SK-N-SH (cell line): ENCODE measurements around the gene LEKR1. TPM values are rescaled to one million over a fixed set of nuclear protein-coding genes. Genes with fewer than 3 reads are reported as not detected.

Experiments used
- CTCF ChIA-PET: fragments of 300-600, 350-600 bp; formaldehyde crosslinking; extraction: SDS; loops from one replicate; lab custom pipeline; 2021; lab: Yijun Ruan, JAX
- POLR2A ChIA-PET: fragments of 350-600 bp; sonication (Branson Sonifier 250); formaldehyde crosslinking; extraction: SDS; loops from one replicate; lab custom pipeline; 2020; ENCODE audit warnings: antibody characterized with exemption, inconsistent platforms; lab: Yijun Ruan, JAX
- DNase-seq: peaks from one replicate; pipeline ENCODE4 v3.0.0; 2012
- H2AFZ ChIP-seq: fragments of 200-600 bp; sonication (generic); 2 replicates; pipeline ENCODE4 v1.8.1; 2016; ENCODE audit warnings: antibody characterized with exemption, mild to moderate bottlenecking, low read depth
- H3F3A ChIP-seq: fragments of 200-600 bp; sonication (generic); replicated peaks from 2 replicates; pipeline ENCODE3; 2016; ENCODE audit warnings: antibody characterized with exemption, mild to moderate bottlenecking; ENCODE audit not compliant: insufficient read depth
- H3K27ac ChIP-seq, 2 experiments: fragments of 200-500 bp in 1 of 2; fragments of 200-600 bp in 1 of 2; sonication (Bioruptor generic) in 1 of 2; sonication (generic), shearing (Covaris generic) in 1 of 2; 2 replicates each; pipeline versions ENCODE4 v1.5.1 to v1.6.1; 2014 to 2016; ENCODE audit warnings: low read depth in 2 of 2, inconsistent platforms in 1 of 2, low read length in 1 of 2, mild to moderate bottlenecking in 1 of 2, mixed read lengths in 1 of 2
- H3K27me3 ChIP-seq: fragments of 200-600 bp; sonication (generic), shearing (Covaris generic); 2 replicates; pipeline ENCODE4 v1.6.1; 2016; ENCODE audit warnings: mixed run types; ENCODE audit not compliant: insufficient read depth
- H3K36me3 ChIP-seq, 2 experiments: fragments of 200-500 bp in 1 of 2; fragments of 200-600 bp in 1 of 2; sonication (Bioruptor generic) in 1 of 2; sonication (generic) in 1 of 2; replicated peaks in 1 of 2; 2 replicates each; pipeline versions ENCODE3 to v1.5.1; 2014 to 2016; ENCODE audit warnings: low read length in 1 of 2, mild to moderate bottlenecking in 1 of 2; ENCODE audit not compliant: insufficient read depth in 2 of 2, control insufficient read depth in 1 of 2
- H3K4me1 ChIP-seq, 2 experiments: fragments of 200-500 bp in 1 of 2; fragments of 200-600 bp in 1 of 2; sonication (Bioruptor generic) in 1 of 2; sonication (generic), shearing (Covaris generic) in 1 of 2; 2 replicates each; pipeline versions ENCODE4 v1.5.1 to v1.6.1; 2014 to 2016; ENCODE audit warnings: low read depth in 1 of 2, low read length in 1 of 2, mixed run types in 1 of 2; ENCODE audit not compliant: insufficient read depth in 2 of 2, control insufficient read depth in 1 of 2
- H3K4me2 ChIP-seq: fragments of 200-600 bp; sonication (generic), shearing (Covaris generic); 2 replicates; pipeline ENCODE4 v1.6.1; 2017; ENCODE audit warnings: mixed run types
- H3K4me3 ChIP-seq, 2 experiments: fragments of 200-500 bp in 1 of 2; fragments of 200-600 bp in 1 of 2; sonication (Bioruptor generic) in 1 of 2; sonication (generic), shearing (Covaris generic) in 1 of 2; 2 replicates each; pipeline versions ENCODE4 v1.5.1 to v1.8.1; 2014 to 2016; ENCODE audit warnings: low read depth in 2 of 2, inconsistent platforms in 1 of 2, low read length in 1 of 2, mild to moderate bottlenecking in 1 of 2, mixed read lengths in 1 of 2, moderate library complexity in 1 of 2
- H3K79me2 ChIP-seq: fragments of 200-600 bp; sonication (generic); 2 replicates; pipeline ENCODE4 v1.8.1; 2017; ENCODE audit warnings: mild to moderate bottlenecking; ENCODE audit not compliant: insufficient read depth
- H3K9ac ChIP-seq: fragments of 200-600 bp; sonication (generic); 2 replicates; pipeline ENCODE4 v1.6.1; 2017; ENCODE audit warnings: mixed run types
- H3K9me2 ChIP-seq: fragments of 200-600 bp; sonication (generic); 2 replicates; pipeline ENCODE4 v1.6.1; 2017; ENCODE audit warnings: mixed run types
- H3K9me3 ChIP-seq: fragments of 200-600 bp; sonication (generic); 2 replicates; pipeline ENCODE4 v1.6.1; 2017; ENCODE audit warnings: mixed run types, mild to moderate bottlenecking, moderate library complexity
- H4K20me1 ChIP-seq: fragments of 200-600 bp; sonication (generic); 2 replicates; pipeline ENCODE4 v1.6.1; 2017; ENCODE audit warnings: mild to moderate bottlenecking, mixed run types; ENCODE audit not compliant: insufficient read depth
- CHD2 ChIP-seq: fragments of 150-350 bp; IDR thresholded peaks from 2 replicates; pipeline ENCODE4 v1.6.1; 2018; ENCODE audit warnings: low read length; ENCODE audit not compliant: partially characterized antibody
- ELF1 ChIP-seq: IDR thresholded peaks from 2 replicates; pipeline ENCODE4 v1.4.0; 2012
- EP300 ChIP-seq, 2 experiments: IDR thresholded peaks; 2 replicates each; pipeline versions ENCODE4 v1.4.0 to v1.6.1; 2012; ENCODE audit warnings: borderline replicate concordance in 1 of 2, low read depth in 1 of 2, low read length in 1 of 2
- EZH2phosphoT487 ChIP-seq: fragments of 200-600 bp; sonication (generic); IDR thresholded peaks from 2 replicates; pipeline ENCODE4 v1.6.1; 2017; ENCODE audit warnings: low read depth, mixed run types, mild to moderate bottlenecking, antibody characterized with exemption, moderate library complexity, borderline replicate concordance
- FOSL2 ChIP-seq: IDR thresholded peaks from 2 replicates; pipeline ENCODE4 v1.4.0; 2012; ENCODE audit warnings: low read depth, mild to moderate bottlenecking, moderate library complexity, borderline replicate concordance
- FOXM1 ChIP-seq: IDR thresholded peaks from 2 replicates; pipeline ENCODE4 v1.4.0; 2012; ENCODE audit warnings: low read depth, mild to moderate bottlenecking
- GABPA ChIP-seq: IDR thresholded peaks from 2 replicates; pipeline ENCODE4 v1.4.0; 2012; ENCODE audit warnings: low read depth, mild to moderate bottlenecking
- GATA2 ChIP-seq: sonication (generic); formaldehyde crosslinking; IDR thresholded peaks from 2 replicates; pipeline ENCODE4 v1.5.0; 2020; ENCODE audit warnings: mild to moderate bottlenecking, missing genetic modification reagents
- IRF3 ChIP-seq: fragments of 150-350 bp; IDR thresholded peaks from 2 replicates; pipeline ENCODE4 v1.6.1; 2016; ENCODE audit warnings: mild to moderate bottlenecking, low read depth, low read length
- JUND ChIP-seq: IDR thresholded peaks from 2 replicates; pipeline ENCODE4 v1.4.0; 2012
- MAX ChIP-seq: IDR thresholded peaks from 2 replicates; pipeline ENCODE4 v1.4.0; 2012; ENCODE audit warnings: low read depth
- MEF2A ChIP-seq: IDR thresholded peaks from 2 replicates; pipeline ENCODE4 v1.4.0; 2012; ENCODE audit warnings: low read depth, borderline replicate concordance
- NRF1 ChIP-seq: IDR thresholded peaks from 2 replicates; pipeline ENCODE4 v1.6.1; 2012; ENCODE audit warnings: low read depth, mild to moderate bottlenecking, low read length
- RAD21 ChIP-seq: IDR thresholded peaks from 2 replicates; pipeline ENCODE4 v1.6.1; 2012; ENCODE audit warnings: mild to moderate bottlenecking, low read length
- RCOR1 ChIP-seq: fragments of 150-350 bp; IDR thresholded peaks from 2 replicates; pipeline ENCODE4 v1.6.1; 2017; ENCODE audit warnings: antibody characterized with exemption, low read length
- SIN3A ChIP-seq: IDR thresholded peaks from 2 replicates; pipeline ENCODE4 v1.6.1; 2012; ENCODE audit warnings: low read depth, mild to moderate bottlenecking, low read length, moderate library complexity, borderline replicate concordance
- SMC3 ChIP-seq: IDR thresholded peaks from 2 replicates; pipeline ENCODE4 v1.6.1; 2012; ENCODE audit warnings: low read depth, low read length, improper control_type of control experiment
- TCF12 ChIP-seq: IDR thresholded peaks from 2 replicates; pipeline ENCODE4 v1.4.0; 2012
- TEAD4 ChIP-seq: IDR thresholded peaks from 2 replicates; pipeline ENCODE4 v1.4.0; 2012; ENCODE audit warnings: mild to moderate bottlenecking, borderline replicate concordance; ENCODE audit not compliant: insufficient read depth
- USF1 ChIP-seq: IDR thresholded peaks from 2 replicates; pipeline ENCODE4 v1.4.0; 2012; ENCODE audit warnings: low read depth, borderline replicate concordance
- YY1 ChIP-seq: IDR thresholded peaks from 2 replicates; pipeline ENCODE4 v1.4.0; 2012; ENCODE audit warnings: low read depth, mild to moderate bottlenecking
- ZBTB33 ChIP-seq: IDR thresholded peaks from 2 replicates; pipeline ENCODE4 v1.4.0; 2012; ENCODE audit warnings: low read depth, borderline replicate concordance
- WGBS: methylation state at CpG from one replicate; pipeline ENCODE4 v1.1.6; 2017; ENCODE audit warnings: low lambda C conversion rate; 5-methylcytosine and 5-hydroxymethylcytosine counted together
- polyA plus RNA-seq, 3 experiments: library from polyadenylated mRNA; depleted of rRNA; stranded (reverse); fragments of >200 nt; gene quantifications; 2 replicates each; pipeline ENCODE4 v1.2.3, GENCODE V29; 2012
- TF ChIP-seq, protein P1 (sequence below): fragments of 200-600 bp; sonication (generic); IDR thresholded peaks from 2 replicates; pipeline ENCODE4 v1.6.1; 2017; ENCODE audit warnings: antibody characterized with exemption, mild to moderate bottlenecking, moderate library complexity
- TF ChIP-seq, protein P2 (sequence below): IDR thresholded peaks from 2 replicates; pipeline ENCODE4 v1.6.1; 2012; ENCODE audit warnings: mild to moderate bottlenecking, low read depth, low read length, moderate library complexity

The LEKR1 gene
- polyA plus RNA-seq, 1 of the 3 experiments (the other 2 are of a cell fraction) = 0.30 TPM

- DNase-seq = peak; percentile 17
- H3K4me1 ChIP-seq = peaks cover 3 to 38% of the 10 kb centered on the region in 2 experiments
- H3K9ac ChIP-seq = peak overlapping the region; percentile 23; the same call in 1 of the 2 replicates
- 0% methylated on average over 1 of the region's 1 CpG for WGBS
- peak overlapping the region; percentile 57 for H3K4me2 ChIP-seq
- POLR2A ChIA-PET = no interaction called here
- no peaks in the 10 kb centered on the region for H3K36me3 ChIP-seq
- H2AFZ ChIP-seq = peak overlapping the region; percentile 27; the same call in 1 of the 2 replicates
- no peaks in the 10 kb centered on the region for H3K27me3 ChIP-seq
- H3K9me2 ChIP-seq = no peaks in the 10 kb centered on the region
- no peaks in the 10 kb centered on the region for H3K79me2 ChIP-seq
- H3K4me3 ChIP-seq = no peak overlapping the region
- H3K27ac ChIP-seq = peak overlapping the region; percentile 78 to 82
- CTCF ChIA-PET = interaction anchor here (1.1 kb wide), 1 partner anchor 21 kb away, joined by 3 read pairs; no protein-coding TSS in a partner anchor
- H4K20me1 ChIP-seq = no peaks in the 10 kb centered on the region
- H3F3A ChIP-seq = peaks cover 25% of the 10 kb centered on the region
- H3K9me3 ChIP-seq = no peaks in the 10 kb centered on the region
- no peak for TF ChIP-seq USF1
- no peak for TF ChIP-seq ZBTB33
- peak; percentile 89 for TF ChIP-seq JUND
- no peak for TF ChIP-seq MEF2A
- TF ChIP-seq GABPA = no peak
- TF ChIP-seq, protein P1, sequence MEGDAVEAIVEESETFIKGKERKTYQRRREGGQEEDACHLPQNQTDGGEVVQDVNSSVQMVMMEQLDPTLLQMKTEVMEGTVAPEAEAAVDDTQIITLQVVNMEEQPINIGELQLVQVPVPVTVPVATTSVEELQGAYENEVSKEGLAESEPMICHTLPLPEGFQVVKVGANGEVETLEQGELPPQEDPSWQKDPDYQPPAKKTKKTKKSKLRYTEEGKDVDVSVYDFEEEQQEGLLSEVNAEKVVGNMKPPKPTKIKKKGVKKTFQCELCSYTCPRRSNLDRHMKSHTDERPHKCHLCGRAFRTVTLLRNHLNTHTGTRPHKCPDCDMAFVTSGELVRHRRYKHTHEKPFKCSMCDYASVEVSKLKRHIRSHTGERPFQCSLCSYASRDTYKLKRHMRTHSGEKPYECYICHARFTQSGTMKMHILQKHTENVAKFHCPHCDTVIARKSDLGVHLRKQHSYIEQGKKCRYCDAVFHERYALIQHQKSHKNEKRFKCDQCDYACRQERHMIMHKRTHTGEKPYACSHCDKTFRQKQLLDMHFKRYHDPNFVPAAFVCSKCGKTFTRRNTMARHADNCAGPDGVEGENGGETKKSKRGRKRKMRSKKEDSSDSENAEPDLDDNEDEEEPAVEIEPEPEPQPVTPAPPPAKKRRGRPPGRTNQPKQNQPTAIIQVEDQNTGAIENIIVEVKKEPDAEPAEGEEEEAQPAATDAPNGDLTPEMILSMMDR = peak; percentile 23
- peak in 1 of 2 experiments; percentile 86; a peak in 2 of 4 replicates for TF ChIP-seq EP300 (IDR thresholded peaks at IDR 0.05; ENCODE audit: borderline replicate concordance in 1 of 2, low read depth in 1 of 2, low read length in 1 of 2)
- no peak for TF ChIP-seq GATA2
- TF ChIP-seq RAD21 = peak; percentile 8; the same call in 1 of the 2 replicates
- TF ChIP-seq EZH2phosphoT487 = no peak
- peak; percentile 62 for TF ChIP-seq TEAD4
- no peak for TF ChIP-seq IRF3
- TF ChIP-seq RCOR1 = no peak
- TF ChIP-seq NRF1 = no peak
- TF ChIP-seq, protein P2, sequence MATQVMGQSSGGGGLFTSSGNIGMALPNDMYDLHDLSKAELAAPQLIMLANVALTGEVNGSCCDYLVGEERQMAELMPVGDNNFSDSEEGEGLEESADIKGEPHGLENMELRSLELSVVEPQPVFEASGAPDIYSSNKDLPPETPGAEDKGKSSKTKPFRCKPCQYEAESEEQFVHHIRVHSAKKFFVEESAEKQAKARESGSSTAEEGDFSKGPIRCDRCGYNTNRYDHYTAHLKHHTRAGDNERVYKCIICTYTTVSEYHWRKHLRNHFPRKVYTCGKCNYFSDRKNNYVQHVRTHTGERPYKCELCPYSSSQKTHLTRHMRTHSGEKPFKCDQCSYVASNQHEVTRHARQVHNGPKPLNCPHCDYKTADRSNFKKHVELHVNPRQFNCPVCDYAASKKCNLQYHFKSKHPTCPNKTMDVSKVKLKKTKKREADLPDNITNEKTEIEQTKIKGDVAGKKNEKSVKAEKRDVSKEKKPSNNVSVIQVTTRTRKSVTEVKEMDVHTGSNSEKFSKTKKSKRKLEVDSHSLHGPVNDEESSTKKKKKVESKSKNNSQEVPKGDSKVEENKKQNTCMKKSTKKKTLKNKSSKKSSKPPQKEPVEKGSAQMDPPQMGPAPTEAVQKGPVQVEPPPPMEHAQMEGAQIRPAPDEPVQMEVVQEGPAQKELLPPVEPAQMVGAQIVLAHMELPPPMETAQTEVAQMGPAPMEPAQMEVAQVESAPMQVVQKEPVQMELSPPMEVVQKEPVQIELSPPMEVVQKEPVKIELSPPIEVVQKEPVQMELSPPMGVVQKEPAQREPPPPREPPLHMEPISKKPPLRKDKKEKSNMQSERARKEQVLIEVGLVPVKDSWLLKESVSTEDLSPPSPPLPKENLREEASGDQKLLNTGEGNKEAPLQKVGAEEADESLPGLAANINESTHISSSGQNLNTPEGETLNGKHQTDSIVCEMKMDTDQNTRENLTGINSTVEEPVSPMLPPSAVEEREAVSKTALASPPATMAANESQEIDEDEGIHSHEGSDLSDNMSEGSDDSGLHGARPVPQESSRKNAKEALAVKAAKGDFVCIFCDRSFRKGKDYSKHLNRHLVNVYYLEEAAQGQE = no peak
- TF ChIP-seq YY1 = no peak
- TF ChIP-seq SIN3A = no peak
- TF ChIP-seq SMC3 = no peak
- TF ChIP-seq MAX = 0 out of 2 replicates have a peak, but pooled peaks have one; percentile 35
- TF ChIP-seq TCF12 = peak; percentile 93
- TF ChIP-seq FOXM1 = no peak
- TF ChIP-seq FOSL2 = peak; percentile 94
- no peak for TF ChIP-seq CHD2
- no peak for TF ChIP-seq ELF1
Measured at GRCh38 chr3:156787926-156788663, 38.1 kb upstream of the LEKR1 start.
